ENCODE data around the gene IGLL1.

DNA sequence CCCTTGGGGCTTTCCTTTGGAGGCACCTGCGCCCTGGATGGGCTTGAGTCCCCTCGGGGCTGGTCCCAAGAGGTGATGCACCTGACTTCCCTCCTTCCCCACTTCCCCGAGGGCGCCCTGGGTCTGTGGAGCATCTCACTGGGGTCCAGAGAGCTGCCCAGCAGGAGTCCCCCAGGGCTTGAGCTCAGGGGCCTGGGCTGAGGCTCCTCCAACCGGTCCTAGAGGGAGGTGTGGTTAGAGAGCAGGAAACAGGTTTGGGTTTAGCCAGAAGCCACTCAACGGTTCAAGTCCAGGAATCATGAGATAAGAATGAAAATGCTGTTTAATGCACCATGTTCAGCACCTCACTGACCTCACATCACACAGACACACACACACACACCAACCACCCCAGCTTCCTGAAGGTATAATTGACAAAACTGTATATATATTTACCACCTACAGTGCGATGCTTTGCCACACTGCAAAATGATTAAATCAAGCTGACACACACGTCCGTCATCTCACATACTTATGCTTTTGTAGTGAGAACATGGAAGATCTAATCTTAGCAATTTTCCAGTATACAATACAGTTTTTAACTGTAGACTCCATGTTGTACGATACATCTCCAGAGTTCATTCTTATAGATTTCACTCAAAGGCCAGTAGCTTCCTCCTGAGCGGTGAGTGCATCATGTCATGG, 628 bp upstream of the IGLL1 start:
- TF ChIP-seq RXRA (IDR thresholded peaks at IDR 0.05) (no peak), RAD21 (IDR thresholded peaks at IDR 0.05) (no peak)
- TF ChIP-seq, protein P1, sequence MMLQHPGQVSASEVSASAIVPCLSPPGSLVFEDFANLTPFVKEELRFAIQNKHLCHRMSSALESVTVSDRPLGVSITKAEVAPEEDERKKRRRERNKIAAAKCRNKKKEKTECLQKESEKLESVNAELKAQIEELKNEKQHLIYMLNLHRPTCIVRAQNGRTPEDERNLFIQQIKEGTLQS (IDR thresholded peaks at IDR 0.05) = no peak
- TF ChIP-seq, protein P2, sequence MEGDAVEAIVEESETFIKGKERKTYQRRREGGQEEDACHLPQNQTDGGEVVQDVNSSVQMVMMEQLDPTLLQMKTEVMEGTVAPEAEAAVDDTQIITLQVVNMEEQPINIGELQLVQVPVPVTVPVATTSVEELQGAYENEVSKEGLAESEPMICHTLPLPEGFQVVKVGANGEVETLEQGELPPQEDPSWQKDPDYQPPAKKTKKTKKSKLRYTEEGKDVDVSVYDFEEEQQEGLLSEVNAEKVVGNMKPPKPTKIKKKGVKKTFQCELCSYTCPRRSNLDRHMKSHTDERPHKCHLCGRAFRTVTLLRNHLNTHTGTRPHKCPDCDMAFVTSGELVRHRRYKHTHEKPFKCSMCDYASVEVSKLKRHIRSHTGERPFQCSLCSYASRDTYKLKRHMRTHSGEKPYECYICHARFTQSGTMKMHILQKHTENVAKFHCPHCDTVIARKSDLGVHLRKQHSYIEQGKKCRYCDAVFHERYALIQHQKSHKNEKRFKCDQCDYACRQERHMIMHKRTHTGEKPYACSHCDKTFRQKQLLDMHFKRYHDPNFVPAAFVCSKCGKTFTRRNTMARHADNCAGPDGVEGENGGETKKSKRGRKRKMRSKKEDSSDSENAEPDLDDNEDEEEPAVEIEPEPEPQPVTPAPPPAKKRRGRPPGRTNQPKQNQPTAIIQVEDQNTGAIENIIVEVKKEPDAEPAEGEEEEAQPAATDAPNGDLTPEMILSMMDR (IDR thresholded peaks at IDR 0.05; ENCODE audit: low read depth, low read length, missing input control) = no peak

Data from liver (tissue), 3 donors.